Suprapubic skin (tissue), 4 donors: Measurements from ENCODE around the gene INPP5E. TPM values are rescaled to one million over a fixed set of nuclear protein-coding genes. Genes with fewer than 3 reads are reported as not detected.
"Not testable (repeated sequence)": the region's sequence is repeated elsewhere in the genome, so short reads cannot be mapped to it uniquely, and the experiment has no call there.

Experiments
- DNase-seq, 2 donors: peaks; one replicate each; pipeline ENCODE4 v3.0.0-alpha.2; 2019; ENCODE audit warnings: low spot score in 2 of 2
- H3K27ac ChIP-seq: fragments of 200-600 bp; sonication (generic); one replicate; pipeline ENCODE4 v1.5.1; 2019
- H3K27me3 ChIP-seq: fragments of 200-600 bp; sonication (generic); one replicate; pipeline ENCODE4 v1.5.1; 2019
- H3K36me3 ChIP-seq: fragments of 200-600 bp; sonication (generic); one replicate; pipeline ENCODE4 v1.5.1; 2019
- H3K4me1 ChIP-seq: fragments of 200-600 bp; sonication (generic); one replicate; pipeline ENCODE4 v1.5.1; 2019
- H3K4me3 ChIP-seq: fragments of 200-600 bp; sonication (generic); one replicate; pipeline ENCODE4 v1.5.1; 2019; ENCODE audit warnings: mild to moderate bottlenecking
- H3K9me3 ChIP-seq: fragments of 200-600 bp; sonication (generic); one replicate; pipeline ENCODE4 v1.5.1; 2019
- CTCF ChIP-seq, 2 donors: fragments of 200-600 bp in 1 of 2; fragments of 450-650 bp in 1 of 2; sonication (generic) in 1 of 2; IDR thresholded peaks; one replicate each; pipeline ENCODE4 v1.5.1; 2016 to 2019; ENCODE audit warnings: antibody characterized with exemption in 2 of 2, mild to moderate bottlenecking in 1 of 2, moderate library complexity in 1 of 2
- EP300 ChIP-seq: sonication (generic); formaldehyde crosslinking; IDR thresholded peaks from one replicate; pipeline ENCODE4 v1.6.1; 2017; ENCODE audit warnings: antibody characterized with exemption
- POLR2A ChIP-seq, 2 donors: fragments of 450-650 bp; IDR thresholded peaks; one replicate each; pipeline ENCODE4 v1.6.1; 2017; ENCODE audit warnings: antibody characterized with exemption in 2 of 2, mild to moderate bottlenecking in 2 of 2, moderate library complexity in 2 of 2
- POLR2AphosphoS5 ChIP-seq, 3 donors: sonication (generic); formaldehyde crosslinking; IDR thresholded peaks; one replicate each; pipeline ENCODE4 v1.6.1; 2017; ENCODE audit warnings: antibody characterized with exemption in 3 of 3
- WGBS: methylation state at CpG from one replicate; pipeline ENCODE4 v1.1.5; 2018; 5-methylcytosine and 5-hydroxymethylcytosine counted together
- total RNA-seq, 4 donors: library from RNA; depleted of rRNA; stranded (reverse); fragments of >200 nt; gene quantifications; one replicate each; pipeline ENCODE4 v1.1.0, GENCODE V29; 2016

INPP5E gene
- total RNA-seq, 4 donors from 2014 or later, result 9.8 to 20.3 (median 12.9) TPM

DNA sequence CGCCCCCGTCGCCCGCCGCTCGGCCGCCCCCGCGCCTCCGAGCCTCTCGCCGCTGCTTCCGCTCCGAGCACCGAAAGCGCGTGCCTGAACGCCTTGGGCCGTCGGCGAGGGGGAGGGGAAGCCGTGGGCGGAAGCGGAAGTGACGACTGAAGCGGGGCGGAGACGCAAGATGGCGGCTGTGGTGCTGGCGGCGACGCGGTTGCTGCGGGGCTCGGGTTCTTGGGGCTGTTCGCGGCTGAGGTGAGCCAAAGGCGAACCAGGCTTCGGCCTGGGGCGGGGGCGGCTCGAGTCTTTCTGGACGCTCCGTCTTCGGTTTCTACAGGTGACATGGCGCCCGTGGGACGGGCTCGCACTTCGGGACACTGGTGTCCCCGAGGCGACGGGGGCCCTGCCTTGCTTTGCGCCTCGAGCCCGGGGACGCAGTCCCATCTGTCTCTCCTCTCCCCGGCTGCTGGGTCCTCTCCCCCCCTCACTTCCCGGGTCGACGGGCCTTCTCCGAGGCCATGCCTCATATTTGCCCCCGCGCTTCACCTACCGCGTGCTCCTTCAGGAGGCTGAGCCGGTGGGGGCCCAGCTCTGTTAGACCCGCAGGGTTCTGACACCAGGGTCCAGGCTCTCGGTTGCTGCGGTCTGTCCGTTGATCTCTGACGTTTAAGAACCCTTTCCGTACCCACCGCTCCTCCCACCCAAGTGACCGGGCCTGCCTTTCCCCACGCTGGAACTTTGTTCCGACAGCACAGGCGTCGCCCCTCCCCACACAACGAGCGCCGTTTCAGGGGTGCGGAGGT lies 29.0 kb downstream of the INPP5E start, which contains the start of the genes ENTR1 and PMPCA:
ENTR1 (minus strand) TSS at position 115 of the 788 bp plus-strand sequence. CDS start 217 bp downstream, outside the sequence.
PMPCA (plus strand) TSS at position 159 of the 788 bp plus-strand sequence; CDS start at position 170, 11 bp downstream.
- Histone ChIP-seq H3K27me3 (no peaks in the 10 kb centered on the region), H3K27ac (peak within 1 kb of the TSS; percentile 81), H3K36me3 (peaks cover 53% of the 10 kb centered on the region), H3K4me1 (peaks cover 30% of the 10 kb centered on the region), H3K4me3 (peak within 1 kb of the TSS; percentile 91), H3K9me3 (no peaks in the 10 kb centered on the region)
- peak; percentile 96 for DNase-seq
- TF ChIP-seq CTCF (IDR thresholded peaks at IDR 0.05) (no peak), EP300 (no peak), POLR2A (IDR thresholded peaks at IDR 0.05) (peak; percentile 65), POLR2AphosphoS5 (IDR thresholded peaks at IDR 0.05) (peak; percentile 85 to 94 (median 90))
- WGBS, result 0% methylated on average over 49 of the region's 83 CpGs

DNA sequence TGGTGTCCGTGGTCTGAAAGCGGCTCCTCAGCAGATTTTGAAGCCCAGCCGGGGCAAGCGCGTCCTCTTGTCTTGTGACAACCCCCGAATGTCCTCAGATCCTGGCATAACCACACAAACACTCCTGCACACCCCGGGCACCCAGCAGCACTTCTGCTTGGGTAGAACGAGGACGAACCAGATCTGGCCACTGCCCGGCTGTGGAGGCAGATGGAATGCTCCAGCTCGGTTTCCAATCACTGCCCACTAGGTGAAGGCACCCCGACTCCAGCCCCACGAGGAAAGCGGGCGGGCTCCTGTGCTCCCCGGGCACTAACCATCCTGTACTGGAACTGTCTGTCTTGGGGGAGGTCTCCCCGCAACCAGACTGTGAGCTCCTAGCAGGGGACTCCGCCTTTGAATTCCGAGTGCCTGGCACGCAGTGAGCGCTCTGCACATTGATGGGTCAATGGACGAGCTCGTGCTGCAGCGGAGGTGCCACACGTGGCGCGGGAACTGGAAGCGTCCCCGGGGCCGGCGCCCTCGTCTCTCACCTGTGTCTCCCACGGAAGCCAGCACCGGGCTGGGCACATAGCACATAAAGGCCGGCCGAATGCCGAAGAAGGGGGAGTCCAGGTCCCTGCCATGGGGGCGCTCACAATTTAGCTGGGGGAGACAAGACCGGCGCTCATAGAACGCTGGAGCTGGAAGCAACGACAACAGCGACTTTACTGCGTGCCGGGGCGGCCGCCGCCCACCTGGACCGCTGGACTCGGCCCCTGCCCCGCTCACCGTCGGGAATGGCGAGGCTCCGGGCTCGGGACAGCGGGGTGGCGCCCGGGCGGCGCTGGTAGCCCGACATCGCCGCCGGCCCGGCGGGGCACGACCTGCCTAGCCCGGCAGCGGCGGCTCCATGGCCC lies 29.8 kb downstream of the INPP5E start:
- peak overlapping the region; percentile 91 for H3K4me3 ChIP-seq
- no peaks in the 10 kb centered on the region for H3K9me3 ChIP-seq
- peak overlapping the region; percentile 81 for H3K27ac ChIP-seq
- DNase-seq, result peak in 1 of 2 donors; percentile 73
- H3K4me1 ChIP-seq, result peaks cover 35% of the 10 kb centered on the region
- H3K36me3 ChIP-seq, result peaks cover 53% of the 10 kb centered on the region
- TF ChIP-seq POLR2AphosphoS5 (IDR thresholded peaks at IDR 0.05) (no peak), POLR2A (IDR thresholded peaks at IDR 0.05) (no peak), EP300 (no peak), CTCF (IDR thresholded peaks at IDR 0.05) (no peak)
- H3K27me3 ChIP-seq, result no peaks in the 10 kb centered on the region
- WGBS, result 11% methylated on average over 45 of the region's 71 CpGs

DNA sequence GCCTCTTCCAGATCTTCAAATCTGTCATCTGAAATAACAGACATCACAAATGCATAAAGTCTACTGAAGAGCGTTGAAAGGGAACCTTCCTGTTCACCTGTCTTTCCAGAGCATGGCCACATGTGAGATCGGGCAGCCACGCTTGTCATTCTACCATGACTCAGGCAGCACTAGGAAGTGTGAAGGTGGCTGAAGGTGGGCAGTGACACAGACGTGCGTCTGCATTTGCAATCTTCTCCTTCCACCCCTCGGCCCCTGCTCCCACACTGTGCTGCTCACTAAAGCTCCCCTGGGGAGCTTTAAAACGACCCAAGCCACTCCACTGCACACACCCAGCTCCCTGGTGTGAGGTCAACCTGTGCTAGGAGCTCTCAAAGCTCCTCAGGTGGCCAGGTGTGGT lies 31.7 kb downstream of the INPP5E start:
- Histone ChIP-seq H3K36me3 (peaks cover 49% of the 10 kb centered on the region), H3K4me3 (no peak overlapping the region), H3K27ac (no peak overlapping the region), H3K9me3 (no peaks in the 10 kb centered on the region), H3K4me1 (peaks cover 39% of the 10 kb centered on the region), H3K27me3 (no peaks in the 10 kb centered on the region)
- no peak for DNase-seq
- no peak for TF ChIP-seq CTCF (IDR thresholded peaks at IDR 0.05)
- WGBS, result 88% methylated on average over 7 of the region's 7 CpGs

DNA sequence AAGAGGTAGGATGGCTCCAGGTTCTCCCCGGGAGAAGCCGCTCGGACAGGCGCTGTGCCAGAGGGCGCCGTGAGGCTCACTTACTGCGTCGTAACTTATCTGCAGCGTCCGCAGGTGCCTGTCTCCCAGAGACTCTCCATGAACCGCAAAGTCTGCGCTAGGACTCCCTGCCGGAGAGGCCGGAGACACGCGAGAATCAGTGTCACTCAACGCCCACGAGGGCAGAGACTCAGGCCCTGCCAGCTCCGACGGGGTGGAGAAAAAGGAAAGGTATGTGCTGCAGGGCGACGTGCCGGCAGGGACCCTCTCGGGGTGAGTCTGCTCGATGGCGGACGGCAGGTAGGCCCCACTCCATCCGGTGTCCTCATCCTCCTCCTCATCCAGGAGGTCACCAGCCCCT lies 32.6 kb downstream of the INPP5E start:
- H3K4me3 ChIP-seq, H3K27me3 ChIP-seq, H3K27ac ChIP-seq, H3K9me3 ChIP-seq, DNase-seq: not testable (repeated sequence)
- Histone ChIP-seq H3K36me3 (peaks cover 53% of the 10 kb centered on the region), H3K4me1 (peaks cover 38% of the 10 kb centered on the region)
- 84% methylated on average over 28 of the region's 28 CpGs for WGBS

- WGBS, result 89% methylated on average over 10 of the region's 10 CpGs
- Histone ChIP-seq H3K4me1 (peaks cover 27% of the 10 kb centered on the region), H3K36me3 (peaks cover 57% of the 10 kb centered on the region)
- DNase-seq, H3K27ac ChIP-seq, H3K9me3 ChIP-seq, H3K4me3 ChIP-seq, H3K27me3 ChIP-seq: not testable (repeated sequence)
Observed at GRCh38 chr9:136405904-136406303, 33.7 kb downstream of the INPP5E start.

- TF ChIP-seq POLR2AphosphoS5 (IDR thresholded peaks at IDR 0.05) (no peak), POLR2A (IDR thresholded peaks at IDR 0.05) (no peak), CTCF (IDR thresholded peaks at IDR 0.05) (no peak), EP300 (no peak)
- Histone ChIP-seq H3K4me1 (peaks cover 30% of the 10 kb centered on the region), H3K4me3 (no peak overlapping the region), H3K36me3 (peaks cover 57% of the 10 kb centered on the region), H3K27me3 (no peaks in the 10 kb centered on the region), H3K27ac (no peak overlapping the region), H3K9me3 (no peaks in the 10 kb centered on the region)
- DNase-seq, result no peak
- WGBS, result 79% methylated on average over 7 of the region's 7 CpGs
Observed at GRCh38 chr9:136405481-136405880, 34.2 kb downstream of the INPP5E start.
